Retinal pigment epithelial cell (primary cell): ENCODE measurements around the gene GATB.
A peak's percentile ranks its signal among the peaks of the same experiment; 100 is the strongest.
"Not testable (repeated sequence)": the region's sequence is repeated elsewhere in the genome, so short reads cannot be mapped to it uniquely, and the experiment has no call there.

Experiments used
- DNase-seq: peaks from one replicate; pipeline ENCODE4 v3.0.0-alpha.2; 2010; ENCODE audit warnings: low read depth
- H3K4me3 ChIP-seq: 2 replicates; pipeline ENCODE4 v1.5.1; 2011; ENCODE audit warnings: mild to moderate bottlenecking, low read length, control low read depth, moderate library complexity
- TF ChIP-seq, protein P1 (sequence below): conservative IDR thresholded peaks from 2 replicates; pipeline ENCODE4 v1.5.1; 2011; ENCODE audit warnings: low read depth, low read length, control low read depth, inconsistent platforms

GATB gene

DNA sequence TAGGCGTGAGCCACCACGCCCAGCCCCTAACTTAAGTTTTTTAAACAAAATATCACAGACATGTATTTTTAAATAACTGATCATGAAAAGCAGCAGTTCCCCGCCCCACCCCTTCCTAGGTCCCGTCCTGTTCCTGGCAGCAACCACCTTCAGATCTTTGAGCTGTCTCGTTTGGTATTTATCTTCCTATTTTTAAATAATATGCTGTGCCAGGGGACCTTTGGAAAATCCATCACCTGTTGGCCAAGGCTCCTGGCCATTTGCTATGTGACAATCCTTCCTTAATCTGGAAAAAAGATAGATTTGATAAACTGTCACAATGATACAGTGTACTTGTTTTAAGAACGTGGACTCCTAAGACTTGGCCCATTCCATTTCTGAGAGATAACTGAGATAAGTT lies 10.7 kb downstream of the GATB start:
- no peak for DNase-seq
- TF ChIP-seq, protein P1, sequence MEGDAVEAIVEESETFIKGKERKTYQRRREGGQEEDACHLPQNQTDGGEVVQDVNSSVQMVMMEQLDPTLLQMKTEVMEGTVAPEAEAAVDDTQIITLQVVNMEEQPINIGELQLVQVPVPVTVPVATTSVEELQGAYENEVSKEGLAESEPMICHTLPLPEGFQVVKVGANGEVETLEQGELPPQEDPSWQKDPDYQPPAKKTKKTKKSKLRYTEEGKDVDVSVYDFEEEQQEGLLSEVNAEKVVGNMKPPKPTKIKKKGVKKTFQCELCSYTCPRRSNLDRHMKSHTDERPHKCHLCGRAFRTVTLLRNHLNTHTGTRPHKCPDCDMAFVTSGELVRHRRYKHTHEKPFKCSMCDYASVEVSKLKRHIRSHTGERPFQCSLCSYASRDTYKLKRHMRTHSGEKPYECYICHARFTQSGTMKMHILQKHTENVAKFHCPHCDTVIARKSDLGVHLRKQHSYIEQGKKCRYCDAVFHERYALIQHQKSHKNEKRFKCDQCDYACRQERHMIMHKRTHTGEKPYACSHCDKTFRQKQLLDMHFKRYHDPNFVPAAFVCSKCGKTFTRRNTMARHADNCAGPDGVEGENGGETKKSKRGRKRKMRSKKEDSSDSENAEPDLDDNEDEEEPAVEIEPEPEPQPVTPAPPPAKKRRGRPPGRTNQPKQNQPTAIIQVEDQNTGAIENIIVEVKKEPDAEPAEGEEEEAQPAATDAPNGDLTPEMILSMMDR: no peak
- no peak overlapping the region for H3K4me3 ChIP-seq

DNA sequence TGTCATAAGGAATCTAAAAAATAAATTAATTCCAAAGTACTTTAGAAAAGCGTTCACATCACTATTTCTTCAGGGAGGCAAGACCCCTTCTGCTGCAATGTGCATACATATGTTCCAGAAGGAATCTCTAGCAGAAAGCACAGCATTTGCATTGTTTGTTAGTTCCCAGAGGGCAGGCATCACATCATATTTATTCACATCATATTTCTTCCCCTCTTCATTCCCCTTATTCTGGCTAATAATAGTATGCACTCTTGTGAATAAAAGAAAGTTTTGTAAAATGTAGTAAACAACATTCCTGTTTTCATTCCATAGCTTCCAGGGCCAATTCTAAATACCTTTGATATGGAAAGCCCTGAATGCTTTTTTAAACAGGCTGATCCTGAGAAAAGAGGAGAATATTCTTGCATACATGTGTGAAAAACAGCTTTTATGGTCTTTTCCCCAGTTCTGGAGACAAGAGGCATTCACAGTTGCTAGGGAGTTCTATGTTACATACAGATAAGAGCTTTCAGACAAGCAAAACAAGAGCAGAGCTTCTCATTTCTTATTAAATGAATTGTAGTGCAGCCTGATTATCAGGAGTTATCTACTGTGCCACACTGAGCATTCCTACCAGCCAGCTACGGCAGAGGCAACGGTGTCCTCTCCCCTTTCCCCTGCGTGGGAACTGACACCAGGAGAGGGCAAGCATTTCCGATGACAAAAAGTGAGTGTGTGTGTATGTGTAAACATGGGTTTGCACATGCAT lies 15.2 kb downstream of the GATB start:
- no peak for DNase-seq
- TF ChIP-seq, protein P1: no peak
- H3K4me3 ChIP-seq: no peak overlapping the region

DNA sequence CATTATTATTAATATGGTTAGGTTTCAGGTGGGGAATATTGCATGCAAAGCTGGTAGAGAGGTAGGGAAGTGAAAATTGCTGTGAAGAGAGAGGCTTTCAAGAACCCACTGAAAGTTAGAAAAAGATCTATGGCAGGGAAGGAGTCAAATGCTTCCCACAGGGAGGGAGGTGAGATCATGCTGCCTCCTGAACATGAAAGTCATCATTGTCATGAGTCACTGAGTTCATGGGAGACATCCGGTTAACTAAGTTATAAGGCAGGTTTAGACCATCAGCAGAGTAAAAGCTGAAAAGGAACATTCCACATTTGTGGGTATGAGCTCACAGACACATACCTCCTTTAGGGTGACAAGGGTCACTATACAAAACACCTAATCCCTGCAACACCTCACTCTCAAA lies 16.2 kb downstream of the GATB start:
- TF ChIP-seq, protein P1: no peak
- DNase-seq: peak; percentile 83
- H3K4me3 ChIP-seq: no peak overlapping the region

DNA sequence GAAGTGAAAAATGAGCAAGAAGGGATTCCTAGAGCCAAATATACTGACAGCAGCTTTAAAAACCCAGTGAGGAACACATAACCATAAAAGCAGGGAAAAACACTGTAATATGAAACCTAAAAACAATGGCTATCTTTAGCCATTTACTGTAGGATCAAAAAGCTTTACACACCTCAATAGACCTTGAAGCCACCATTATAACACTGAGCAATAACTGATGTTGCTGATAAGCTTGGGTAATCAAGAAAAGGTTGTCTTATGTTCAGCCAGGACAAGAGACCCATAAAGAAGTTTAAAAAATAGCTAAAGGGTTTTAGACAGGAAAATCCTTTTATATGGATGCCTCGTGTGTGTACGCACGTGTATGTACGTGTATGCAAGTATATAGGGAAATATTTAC lies 16.9 kb downstream of the GATB start:
- TF ChIP-seq, protein P1: no peak
- DNase-seq: no peak
- no peak overlapping the region for H3K4me3 ChIP-seq

DNA sequence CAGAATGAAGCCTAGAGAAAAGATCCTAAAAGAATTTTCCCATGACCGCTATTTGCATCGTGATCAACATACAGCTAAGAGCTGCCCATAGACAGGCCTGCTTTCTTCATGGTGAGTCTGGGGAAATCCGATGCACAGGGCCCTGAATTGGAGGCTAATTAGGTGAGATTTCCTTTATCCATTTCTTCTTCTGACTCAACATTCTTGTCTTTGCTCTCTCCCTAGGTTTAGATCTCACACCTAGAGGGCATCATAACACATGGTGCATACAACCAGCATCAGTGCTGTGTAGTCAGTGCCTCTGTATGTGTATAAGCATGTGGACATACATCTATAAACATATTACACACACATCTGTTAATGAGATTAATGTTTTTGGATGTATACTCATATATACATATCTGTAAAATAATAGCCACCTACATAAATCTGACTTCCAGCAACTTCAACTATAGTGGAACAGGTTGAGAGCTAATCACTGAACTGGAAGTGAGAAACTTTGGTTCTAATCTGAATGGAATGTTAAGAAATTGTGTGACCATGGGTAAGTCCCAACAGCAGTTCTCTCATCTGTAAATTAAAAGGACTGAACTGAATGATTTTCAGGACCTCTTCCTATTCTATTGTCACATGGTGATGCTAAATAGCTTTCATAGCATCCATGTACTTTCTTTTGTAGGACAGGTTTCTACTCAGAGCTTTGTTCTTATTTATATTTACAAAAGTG lies 17.5 kb downstream of the GATB start:
- TF ChIP-seq, protein P1: peak; percentile 26

DNA sequence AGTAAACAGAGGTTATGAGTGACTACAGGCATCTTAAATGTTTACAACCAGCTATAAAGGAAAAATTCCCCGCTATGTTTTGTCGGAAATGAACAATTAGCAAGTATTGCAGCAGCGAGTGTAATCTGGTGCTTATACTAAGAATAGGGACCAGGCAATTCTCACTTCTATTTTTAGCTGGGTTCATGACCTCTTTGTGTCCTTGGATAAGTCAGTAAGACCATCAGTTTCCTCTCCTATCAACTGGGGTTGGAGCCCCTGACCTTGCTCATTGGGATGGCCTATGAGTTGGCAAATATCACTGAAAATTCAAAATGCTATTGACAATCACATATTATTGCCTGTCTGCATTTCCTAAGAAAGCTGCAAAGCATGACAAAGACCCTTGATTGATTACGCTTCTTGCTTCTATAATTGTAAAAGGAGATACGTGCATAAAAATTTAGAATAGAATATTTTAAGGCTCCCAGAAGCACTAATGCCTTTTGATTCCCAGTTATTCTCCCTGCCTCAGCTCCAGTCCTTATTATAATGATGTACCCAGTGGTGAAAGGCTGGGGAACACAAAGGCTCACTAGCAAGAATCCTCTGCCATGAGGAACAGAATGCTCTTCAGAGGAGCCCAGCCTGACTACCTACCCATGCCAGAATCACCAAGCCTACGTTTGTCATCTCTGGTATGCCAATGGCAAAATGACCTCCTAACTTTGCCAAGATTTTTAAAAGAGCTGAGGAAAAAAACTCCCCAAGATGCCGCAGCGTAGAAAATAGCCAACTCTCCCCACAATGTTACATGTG lies 21.9 kb downstream of the GATB start:
- DNase-seq: no peak
- TF ChIP-seq, protein P1: no peak
- H3K4me3 ChIP-seq: no peak overlapping the region

More for the DNA sequence above, 17.5 kb downstream of the GATB start:
- peak; percentile 50 for DNase-seq
- H3K4me3 ChIP-seq: no peak overlapping the region

DNA sequence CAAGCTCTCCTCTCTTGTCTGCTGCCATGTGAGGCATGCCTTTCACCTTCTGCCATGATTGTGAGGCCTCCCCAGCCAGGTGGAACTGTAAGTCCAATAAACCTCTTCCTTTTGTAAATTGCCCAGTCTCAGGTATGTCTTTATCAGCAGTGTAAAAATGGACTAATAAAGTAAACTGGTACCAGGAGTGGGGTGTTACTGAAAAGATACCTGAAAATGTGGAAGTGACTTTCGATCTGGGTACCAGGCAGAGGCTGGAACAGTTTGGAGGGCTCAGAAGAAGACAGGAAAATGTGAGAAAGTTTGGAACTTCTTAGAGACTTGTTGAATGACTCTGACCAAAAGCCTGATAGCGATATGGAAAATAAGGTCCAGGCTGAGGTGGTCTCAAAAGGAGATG lies 24.0 kb downstream of the GATB start:
- H3K4me3 ChIP-seq, DNase-seq: not testable (repeated sequence)
